Liver (tissue), 9 donors: ENCODE results near the gene TBX6. TPM values are rescaled to one million over a fixed set of nuclear protein-coding genes. Genes with fewer than 3 reads are reported as not detected.
A peak's percentile ranks its signal among the peaks of the same experiment; 100 is the strongest.

Source experiments
- DNase-seq: peaks from one replicate; pipeline ENCODE4 v3.0.0-alpha.2; 2017; ENCODE audit warnings: low spot score
- H3K27ac ChIP-seq, 2 donors: one replicate each; pipeline ENCODE4 v1.7.0; 2013; ENCODE audit warnings: inconsistent platforms in 2 of 2, low read length in 2 of 2, control low read depth in 1 of 2, low read depth in 1 of 2, mild to moderate bottlenecking in 1 of 2
- H3K27me3 ChIP-seq, 4 donors: one replicate each; pipeline versions ENCODE4 v1.6.1 to v1.7.0; 2013; ENCODE audit warnings: low read length in 3 of 4, inconsistent platforms in 1 of 4, mild to moderate bottlenecking in 1 of 4, moderate library complexity in 1 of 4; ENCODE audit not compliant: control insufficient read depth in 4 of 4, insufficient read depth in 4 of 4
- H3K36me3 ChIP-seq, 4 donors: one replicate each; pipeline versions ENCODE4 v1.6.1 to v1.7.0; 2013; ENCODE audit warnings: low read length in 3 of 4, mild to moderate bottlenecking in 3 of 4, low read depth in 1 of 4, moderate library complexity in 1 of 4; ENCODE audit not compliant: control insufficient read depth in 4 of 4, insufficient read depth in 3 of 4
- H3K4me1 ChIP-seq, 4 donors: one replicate each; pipeline versions ENCODE4 v1.6.1 to v1.7.0; 2013; ENCODE audit warnings: low read length in 3 of 4, mild to moderate bottlenecking in 3 of 4, moderate library complexity in 1 of 4; ENCODE audit not compliant: control insufficient read depth in 4 of 4, insufficient read depth in 4 of 4
- H3K4me3 ChIP-seq, 3 donors: one replicate each; pipeline versions ENCODE4 v1.6.1 to v1.7.0; 2013; ENCODE audit warnings: low read length in 3 of 3, control low read depth in 1 of 3, low read depth in 1 of 3, mild to moderate bottlenecking in 1 of 3
- H3K9ac ChIP-seq, 2 donors: one replicate each; pipeline ENCODE4 v1.7.0; 2013; ENCODE audit warnings: low read length in 2 of 2, mild to moderate bottlenecking in 2 of 2, moderate library complexity in 2 of 2, control low read depth in 1 of 2, low read depth in 1 of 2
- H3K9me3 ChIP-seq, 4 donors: one replicate each; pipeline versions ENCODE4 v1.6.1 to v1.7.0; 2013; ENCODE audit warnings: low read length in 3 of 4; ENCODE audit not compliant: control insufficient read depth in 4 of 4
- ATF3 ChIP-seq: IDR thresholded peaks from 2 replicates; pipeline ENCODE4 v1.6.1; 2016; ENCODE audit warnings: antibody characterized with exemption
- CTCF ChIP-seq: fragments of 150-350 bp; IDR thresholded peaks from 2 replicates; pipeline ENCODE4 v1.5.1; 2017; ENCODE audit warnings: improper control_type of control experiment, low read depth, low read length; ENCODE audit not compliant: missing input control
- EGR1 ChIP-seq, 2 donors: IDR thresholded peaks; 2 replicates each; pipeline ENCODE4 v1.6.1; 2016 to 2018; ENCODE audit warnings: antibody characterized with exemption in 2 of 2, low read depth in 2 of 2
- FOXA1 ChIP-seq: IDR thresholded peaks from 2 replicates; pipeline ENCODE4 v1.6.1; 2016; ENCODE audit warnings: antibody characterized with exemption
- FOXA2 ChIP-seq: IDR thresholded peaks from 2 replicates; pipeline ENCODE4 v1.6.1; 2016; ENCODE audit warnings: antibody characterized with exemption
- GABPA ChIP-seq, 2 donors: IDR thresholded peaks in 1 of 2; conservative IDR thresholded peaks in 1 of 2; 2 replicates each; pipeline ENCODE4 v1.6.1; 2016; ENCODE audit warnings: antibody characterized with exemption in 2 of 2, mild to moderate bottlenecking in 1 of 2, moderate library complexity in 1 of 2
- HNF4G ChIP-seq: IDR thresholded peaks from 2 replicates; pipeline ENCODE4 v1.6.1; 2016; ENCODE audit warnings: antibody characterized with exemption
- JUND ChIP-seq, 2 donors: IDR thresholded peaks; 2 replicates each; pipeline ENCODE4 v1.6.1; 2016; ENCODE audit warnings: antibody characterized with exemption in 2 of 2
- MAX ChIP-seq: IDR thresholded peaks from 2 replicates; pipeline ENCODE4 v1.6.1; 2016; ENCODE audit warnings: antibody characterized with exemption
- NR2F2 ChIP-seq: IDR thresholded peaks from 2 replicates; pipeline ENCODE4 v1.6.1; 2016; ENCODE audit warnings: antibody characterized with exemption
- RAD21 ChIP-seq, 2 donors: IDR thresholded peaks; 2 replicates each; pipeline ENCODE4 v1.6.1; 2016; ENCODE audit warnings: antibody characterized with exemption in 2 of 2, mild to moderate bottlenecking in 2 of 2
- REST ChIP-seq: IDR thresholded peaks from 2 replicates; pipeline ENCODE4 v1.6.1; 2016; ENCODE audit warnings: antibody characterized with exemption, mild to moderate bottlenecking
- RXRA ChIP-seq, 2 donors: IDR thresholded peaks; 2 replicates each; pipeline ENCODE4 v1.6.1; 2017 to 2018; ENCODE audit warnings: antibody characterized with exemption in 2 of 2, mild to moderate bottlenecking in 1 of 2
- SP1 ChIP-seq: IDR thresholded peaks from 2 replicates; pipeline ENCODE4 v1.6.1; 2018; ENCODE audit warnings: antibody characterized with exemption, mild to moderate bottlenecking
- TAF1 ChIP-seq: conservative IDR thresholded peaks from 2 replicates; pipeline ENCODE4 v1.6.1; 2016; ENCODE audit warnings: antibody characterized with exemption, mild to moderate bottlenecking
- YY1 ChIP-seq: IDR thresholded peaks from 2 replicates; pipeline ENCODE4 v1.6.1; 2016; ENCODE audit warnings: antibody characterized with exemption, mild to moderate bottlenecking
- ZBTB33 ChIP-seq: IDR thresholded peaks from 2 replicates; pipeline ENCODE4 v1.6.1; 2016; ENCODE audit warnings: antibody characterized with exemption
- WGBS: extraction: QIAGEN DNeasy Blood & Tissue Kit; methylation state at CpG from one replicate; pipeline ENCODE4 v1.1.7; 2013; 5-methylcytosine and 5-hydroxymethylcytosine counted together
- polyA plus RNA-seq, 2 donors: library from polyadenylated mRNA; stranded (reverse) in 1 of 2; unstranded in 1 of 2; fragments of 200-250 nt in 1 of 2; fragments of >200 nt in 1 of 2; fragmentation: Nextera tagmentation in 1 of 2; extraction: Ambion mirVana in 1 of 2; gene quantifications; one replicate each; pipeline versions ENCODE4 v1.2.1 to v1.2.3, GENCODE V29; 2013 to 2015
- total RNA-seq, 2 donors: library from RNA; depleted of rRNA; stranded (reverse); fragments of >200 nt; gene quantifications; one replicate each; pipeline ENCODE4 v1.2.3, GENCODE V29; 2014
- donor health status: healthy.
- donor health status: healthy.
- donor health status: healthy.
- donor health status: healthy.
- donor health status: healthy.

TBX6 gene
- total and polyA plus RNA-seq, 4 donors: 0.09 to 0.26 (median 0.18) TPM

- Histone ChIP-seq H3K9me3 (no peaks in the 10 kb centered on the region), H3K36me3 (peaks cover 0 to 18% (median 4%) of the 10 kb centered on the region in 4 donors), H3K4me1 (no peaks in the 10 kb centered on the region), H3K27ac (no peak overlapping the region), H3K27me3 (no peaks in the 10 kb centered on the region), H3K4me3 (no peak overlapping the region), H3K9ac (no peak overlapping the region)
- WGBS: 89% methylated on average over 29 of the region's 29 CpGs
- TF ChIP-seq RAD21 (IDR thresholded peaks at IDR 0.05): peak; percentile 50 to 76
- TF ChIP-seq MAX: no peak
- no peak for TF ChIP-seq GABPA (IDR thresholded peaks at IDR 0.05 in 1 of 2, conservative IDR thresholded peaks at IDR 0.05 in 1 of 2)
- peak; percentile 40 for TF ChIP-seq CTCF
- TF ChIP-seq TAF1: no peak
- peak; percentile 60 for DNase-seq
Observed at GRCh38 chr16:30112197-30113030, 20.7 kb upstream of the TBX6 start.

- peaks cover 0 to 9% (median 6%) of the 10 kb centered on the region in 4 donors for H3K36me3 ChIP-seq
- H3K4me3 ChIP-seq: no peak overlapping the region
- TF ChIP-seq ATF3 (no peak), REST (no peak), JUND (IDR thresholded peaks at IDR 0.05) (no peak), GABPA (IDR thresholded peaks at IDR 0.05 in 1 of 2, conservative IDR thresholded peaks at IDR 0.05 in 1 of 2) (no peak), RAD21 (IDR thresholded peaks at IDR 0.05) (no peak), EGR1 (IDR thresholded peaks at IDR 0.05; ENCODE audit: low read depth in 2 of 2) (no peak), SP1 (no peak), RXRA (IDR thresholded peaks at IDR 0.05) (no peak), ZBTB33 (no peak), HNF4G (no peak), FOXA1 (no peak), YY1 (no peak), NR2F2 (no peak), FOXA2 (no peak)
- 85% methylated on average over 7 of the region's 7 CpGs for WGBS
- no peak overlapping the region for H3K9ac ChIP-seq
- no peaks in the 10 kb centered on the region for H3K9me3 ChIP-seq
- no peak for DNase-seq
- H3K4me1 ChIP-seq: no peaks in the 10 kb centered on the region
- no peaks in the 10 kb centered on the region for H3K27me3 ChIP-seq
- H3K27ac ChIP-seq: no peak overlapping the region
Observed at GRCh38 chr16:30110661-30111060, 18.9 kb upstream of the TBX6 start.
